ENCODE data around the gene VPS54. TPM values are rescaled to one million over a fixed set of nuclear protein-coding genes. Genes with fewer than 3 reads are reported as not detected.

Gene VPS54
- total RNA-seq, 1 donor from 2014 or later: 28.2 TPM

DNA sequence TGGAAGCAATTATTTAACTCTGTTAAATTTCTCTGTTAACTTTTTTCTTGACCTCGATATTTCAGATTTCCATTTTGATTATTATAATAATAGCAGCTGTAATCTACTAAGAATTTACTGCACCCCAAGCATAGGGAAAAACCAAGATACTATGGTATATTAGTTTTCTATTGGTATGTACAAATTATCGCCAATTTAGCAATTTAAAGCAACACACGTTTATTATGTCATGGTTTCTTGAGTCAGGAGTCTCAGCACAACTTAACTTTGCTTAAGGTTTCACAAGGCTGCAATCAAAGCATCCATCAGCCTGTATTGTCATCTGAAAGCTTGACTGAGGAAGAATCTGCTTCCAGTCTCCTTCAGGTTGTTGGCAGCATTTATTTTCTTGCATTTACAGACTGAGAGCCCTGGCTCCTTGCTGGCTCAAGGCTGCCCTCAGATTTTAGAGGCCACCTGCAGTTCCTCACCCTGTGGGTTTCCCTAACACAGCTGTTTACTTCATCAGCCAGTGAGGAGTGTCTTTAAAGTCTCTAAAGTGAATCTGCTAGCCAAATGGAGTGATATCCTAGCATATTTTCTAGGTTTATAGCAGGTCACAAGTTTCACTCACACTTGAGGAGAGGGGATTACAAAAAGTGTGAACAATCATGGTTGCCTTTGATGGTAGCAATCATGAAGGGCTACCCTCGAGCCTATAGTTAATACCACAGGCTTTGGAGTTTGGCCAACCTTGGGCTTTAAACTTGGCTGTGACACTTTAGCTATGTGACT lies 4.4 kb upstream of the VPS54 start:
- H3K36me3 Mint-ChIP-seq (ENCODE audit: insufficient read depth): no peaks in the 10 kb centered on the region

DNA sequence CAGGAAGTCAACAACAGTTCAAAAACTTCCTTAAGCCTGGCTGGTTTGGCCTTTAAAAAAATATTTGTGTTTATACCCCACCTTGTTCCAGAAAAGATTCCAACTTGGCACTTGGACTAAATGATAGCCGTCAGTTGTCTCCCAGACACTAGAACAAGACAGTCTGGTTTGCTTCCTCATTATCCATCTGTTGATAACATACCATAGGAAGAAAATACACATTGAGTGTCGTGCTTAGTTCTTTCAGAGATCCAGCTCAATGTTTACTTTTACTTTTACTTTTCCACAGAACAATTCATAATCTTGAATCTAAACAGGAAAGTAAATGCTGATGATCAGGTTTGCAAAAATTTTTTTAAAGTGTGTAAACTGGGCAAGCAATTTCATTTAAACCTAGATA lies 2.4 kb upstream of the VPS54 start:
- H3K27me3 Mint-ChIP-seq: no peaks in the 10 kb centered on the region
- no peak overlapping the region for H3K27ac Mint-ChIP-seq
- H3K9me3 Mint-ChIP-seq (ENCODE audit: low read depth): no peaks in the 10 kb centered on the region
- no peaks in the 10 kb centered on the region for H3K36me3 Mint-ChIP-seq (ENCODE audit: insufficient read depth)
- TF ChIP-seq, protein P1, sequence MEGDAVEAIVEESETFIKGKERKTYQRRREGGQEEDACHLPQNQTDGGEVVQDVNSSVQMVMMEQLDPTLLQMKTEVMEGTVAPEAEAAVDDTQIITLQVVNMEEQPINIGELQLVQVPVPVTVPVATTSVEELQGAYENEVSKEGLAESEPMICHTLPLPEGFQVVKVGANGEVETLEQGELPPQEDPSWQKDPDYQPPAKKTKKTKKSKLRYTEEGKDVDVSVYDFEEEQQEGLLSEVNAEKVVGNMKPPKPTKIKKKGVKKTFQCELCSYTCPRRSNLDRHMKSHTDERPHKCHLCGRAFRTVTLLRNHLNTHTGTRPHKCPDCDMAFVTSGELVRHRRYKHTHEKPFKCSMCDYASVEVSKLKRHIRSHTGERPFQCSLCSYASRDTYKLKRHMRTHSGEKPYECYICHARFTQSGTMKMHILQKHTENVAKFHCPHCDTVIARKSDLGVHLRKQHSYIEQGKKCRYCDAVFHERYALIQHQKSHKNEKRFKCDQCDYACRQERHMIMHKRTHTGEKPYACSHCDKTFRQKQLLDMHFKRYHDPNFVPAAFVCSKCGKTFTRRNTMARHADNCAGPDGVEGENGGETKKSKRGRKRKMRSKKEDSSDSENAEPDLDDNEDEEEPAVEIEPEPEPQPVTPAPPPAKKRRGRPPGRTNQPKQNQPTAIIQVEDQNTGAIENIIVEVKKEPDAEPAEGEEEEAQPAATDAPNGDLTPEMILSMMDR (IDR thresholded peaks at IDR 0.05; ENCODE audit: unreplicated experiment): no peak
- H3K4me1 Mint-ChIP-seq (ENCODE audit: low read depth): peaks cover 23% of the 10 kb centered on the region
- no peak for DNase-seq (ENCODE audit: low spot score, unreplicated experiment)
- H3K4me3 Mint-ChIP-seq (ENCODE audit: low read depth): no peak overlapping the region

More for the DNA sequence above, 4.4 kb upstream of the VPS54 start:
- peaks cover 17% of the 10 kb centered on the region for H3K4me1 Mint-ChIP-seq (ENCODE audit: low read depth)
- no peaks in the 10 kb centered on the region for H3K27me3 Mint-ChIP-seq
- peak overlapping the region; percentile 56 for H3K27ac Mint-ChIP-seq
- H3K9me3 Mint-ChIP-seq (ENCODE audit: low read depth): no peaks in the 10 kb centered on the region
- DNase-seq (ENCODE audit: low spot score, unreplicated experiment): no peak
- H3K4me3 Mint-ChIP-seq (ENCODE audit: low read depth): no peak overlapping the region
- TF ChIP-seq, protein P1 (IDR thresholded peaks at IDR 0.05; ENCODE audit: unreplicated experiment): no peak

DNA sequence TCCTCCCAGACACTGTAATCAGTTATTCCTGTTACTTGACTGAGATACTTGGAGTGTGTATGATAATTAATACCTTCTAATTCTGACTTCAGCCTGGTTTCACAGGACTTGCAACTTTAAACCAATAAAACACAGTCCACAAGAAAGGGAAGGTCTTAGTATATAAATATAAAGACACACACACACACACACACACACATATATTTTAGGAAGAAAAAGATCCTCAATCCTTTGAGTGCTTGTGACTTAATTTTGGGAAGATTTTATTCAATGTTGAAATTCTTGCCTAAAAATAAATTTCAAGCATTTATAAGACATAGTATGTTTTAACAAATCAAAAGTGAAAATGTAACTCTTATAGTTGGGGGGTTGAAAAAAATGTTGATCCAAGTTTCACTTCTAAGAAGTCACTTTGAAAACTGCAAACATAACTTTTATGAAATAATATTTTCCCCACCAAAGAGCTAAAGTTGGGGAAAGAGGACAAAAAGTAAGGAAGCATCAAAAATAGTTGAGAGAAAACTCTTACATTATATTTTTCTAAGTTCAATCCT lies 824 bp upstream of the VPS54 start:
- H3K36me3 Mint-ChIP-seq (ENCODE audit: insufficient read depth): no peaks in the 10 kb centered on the region
- DNase-seq (ENCODE audit: low spot score, unreplicated experiment): no peak
- peaks cover 26% of the 10 kb centered on the region for H3K4me1 Mint-ChIP-seq (ENCODE audit: low read depth)
- H3K4me3 Mint-ChIP-seq (ENCODE audit: low read depth): peak overlapping the region; percentile 82
- TF ChIP-seq, protein P1 (IDR thresholded peaks at IDR 0.05; ENCODE audit: unreplicated experiment): no peak
- no peaks in the 10 kb centered on the region for H3K9me3 Mint-ChIP-seq (ENCODE audit: low read depth)
- peak overlapping the region; percentile 99 for H3K27ac Mint-ChIP-seq
- no peaks in the 10 kb centered on the region for H3K27me3 Mint-ChIP-seq

DNA sequence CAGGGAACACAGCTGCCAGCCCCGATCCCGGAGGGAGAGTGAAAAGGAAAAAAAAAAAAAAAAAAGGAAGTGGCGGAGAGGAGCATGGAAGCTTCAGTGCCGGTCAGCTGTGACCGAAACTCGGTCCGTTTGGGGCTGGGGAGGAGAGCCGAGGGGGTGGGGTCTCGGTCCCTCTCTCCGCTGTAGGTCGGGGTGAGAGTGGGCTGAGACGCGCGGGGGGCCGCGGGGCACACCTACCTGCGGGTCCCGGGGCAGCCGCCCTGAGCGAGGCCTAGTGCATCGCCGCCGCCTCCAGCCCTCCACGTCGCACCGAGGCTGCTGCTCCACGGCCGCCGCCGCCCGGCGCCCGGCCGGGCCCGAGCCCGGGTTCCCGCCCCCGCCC lies 536 bp downstream of the VPS54 start:
- TF ChIP-seq, protein P1 (IDR thresholded peaks at IDR 0.05; ENCODE audit: unreplicated experiment): no peak
- Mint-ChIP-seq H3K36me3 (ENCODE audit: insufficient read depth) (no peaks in the 10 kb centered on the region), H3K27ac (peak overlapping the region; percentile 97), H3K27me3 (no peaks in the 10 kb centered on the region), H3K9me3 (ENCODE audit: low read depth) (no peaks in the 10 kb centered on the region), H3K4me1 (ENCODE audit: low read depth) (peaks cover 21% of the 10 kb centered on the region), H3K4me3 (ENCODE audit: low read depth) (peak overlapping the region; percentile 92)
- no peak for DNase-seq (ENCODE audit: low spot score, unreplicated experiment)

DNA sequence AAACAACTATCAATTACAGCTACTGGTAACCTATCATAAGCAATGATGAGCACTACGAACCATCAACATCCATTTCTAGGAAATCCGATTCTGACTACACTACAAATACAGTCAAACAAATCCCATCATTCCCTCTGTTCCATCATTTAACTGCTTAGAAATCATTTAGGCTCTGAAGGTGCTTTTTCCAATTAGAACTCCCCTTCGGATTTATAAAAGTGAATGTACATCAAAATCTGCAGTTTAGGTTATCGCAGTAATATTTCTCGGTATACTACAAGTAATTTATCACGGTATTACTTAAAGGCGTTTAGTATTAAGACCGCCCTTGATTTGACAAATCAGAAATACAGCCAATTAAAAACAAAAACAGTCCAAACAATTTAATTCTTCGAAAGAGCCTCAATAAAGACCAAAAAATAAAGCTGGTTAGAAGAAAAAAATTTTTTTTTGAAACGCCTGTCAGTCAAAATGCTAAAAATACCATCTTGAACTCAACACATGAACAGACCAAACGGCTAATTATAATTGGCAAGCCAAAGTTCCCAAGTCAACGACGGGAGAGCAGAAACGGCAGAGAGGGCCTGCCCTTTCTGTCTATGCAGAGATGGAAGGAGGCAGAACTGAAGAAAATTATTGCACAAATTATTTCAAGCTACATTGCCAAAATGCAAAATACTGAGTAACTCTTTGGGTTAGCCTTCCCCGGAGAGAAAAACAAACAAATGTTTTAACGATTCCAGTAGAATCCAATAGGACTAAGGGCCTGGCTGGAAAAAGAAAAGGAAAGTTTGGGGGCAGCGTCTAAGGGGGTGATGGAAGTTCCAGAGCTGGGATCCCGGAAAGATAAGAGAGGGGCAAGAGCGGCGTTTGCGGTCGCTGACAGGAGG lies 1.2 kb downstream of the VPS54 start:
- Mint-ChIP-seq H3K27ac (peak overlapping the region; percentile 97), H3K36me3 (ENCODE audit: insufficient read depth) (no peaks in the 10 kb centered on the region), H3K27me3 (no peaks in the 10 kb centered on the region), H3K4me3 (ENCODE audit: low read depth) (peak overlapping the region; percentile 92), H3K4me1 (ENCODE audit: low read depth) (peaks cover 21% of the 10 kb centered on the region), H3K9me3 (ENCODE audit: low read depth) (no peaks in the 10 kb centered on the region)
- DNase-seq (ENCODE audit: low spot score, unreplicated experiment): no peak
- TF ChIP-seq, protein P1 (IDR thresholded peaks at IDR 0.05; ENCODE audit: unreplicated experiment): no peak
